Neural cell (in vitro differentiated cells): Measurements from ENCODE around the gene ANKIB1. TPM values are rescaled to one million over a fixed set of nuclear protein-coding genes. Genes with fewer than 3 reads are reported as not detected.

Experiments used
- H2AFZ ChIP-seq: fragments of 200-600, 300-800 bp; sonication (generic), shearing (Covaris generic); 2 replicates; pipeline ENCODE4 v1.6.0; 2014; ENCODE audit warnings: low read depth, mild to moderate bottlenecking, antibody characterized with exemption, low read length, moderate library complexity
- H3F3A ChIP-seq: fragments of 200-600 bp; shearing (Covaris generic); 2 replicates; pipeline ENCODE4 v1.6.1; 2016; ENCODE audit warnings: mild to moderate bottlenecking, moderate library complexity, mixed read lengths, antibody characterized with exemption, low read length; ENCODE audit not compliant: insufficient read depth, poor library complexity, severe bottlenecking
- H3K27ac ChIP-seq: fragments of 200-600, 300-800 bp; sonication (generic), shearing (Covaris generic); 2 replicates; pipeline ENCODE4 v1.5.1; 2014; ENCODE audit warnings: mild to moderate bottlenecking, low read length, moderate library complexity
- H3K27me3 ChIP-seq: fragments of 300-800, 200-600 bp; sonication (generic), shearing (Covaris generic); 2 replicates; pipeline ENCODE4 v1.6.0; 2014; ENCODE audit warnings: mild to moderate bottlenecking, low read depth, low read length, moderate library complexity; ENCODE audit not compliant: insufficient read depth
- H3K36me3 ChIP-seq: fragments of 300-800, 200-600 bp; sonication (generic), shearing (Covaris generic); 2 replicates; pipeline ENCODE4 v1.5.1; 2014; ENCODE audit warnings: mild to moderate bottlenecking, antibody characterized with exemption, low read length, moderate library complexity; ENCODE audit not compliant: insufficient read depth
- H3K4me2 ChIP-seq: fragments of 300-800, 200-600 bp; sonication (generic), shearing (Covaris generic); 2 replicates; pipeline ENCODE4 v1.6.0; 2014; ENCODE audit warnings: mild to moderate bottlenecking, low read length
- H3K4me3 ChIP-seq: fragments of 300-800, 200-600 bp; sonication (generic), shearing (Covaris generic); 2 replicates; pipeline ENCODE4 v1.5.1; 2014; ENCODE audit warnings: mild to moderate bottlenecking, low read length, moderate library complexity
- H3K79me2 ChIP-seq: fragments of 200-600 bp; shearing (Covaris generic); replicated peaks from 2 replicates; pipeline ENCODE4 v1.6.0; 2014; ENCODE audit warnings: mild to moderate bottlenecking, low read length, moderate library complexity; ENCODE audit not compliant: insufficient read depth
- H3K9ac ChIP-seq: fragments of 300-800, 200-600 bp; sonication (generic), shearing (Covaris generic); 2 replicates; pipeline ENCODE4 v1.6.1; 2016; ENCODE audit warnings: mild to moderate bottlenecking, low read length, mixed read lengths
- H3K9me2 ChIP-seq: fragments of 200-600 bp; shearing (Covaris generic); 2 replicates; pipeline ENCODE4 v1.6.1; 2016; ENCODE audit warnings: mild to moderate bottlenecking, low read length, mixed read lengths; ENCODE audit not compliant: insufficient read depth
- H3K9me3 ChIP-seq: fragments of 200-600, 300-800 bp; sonication (generic), shearing (Covaris generic); 2 replicates; pipeline ENCODE4 v1.6.1; 2016; ENCODE audit warnings: mild to moderate bottlenecking, mixed run types, low read length, moderate library complexity, mixed read lengths
- H4K20me1 ChIP-seq: fragments of 200-600 bp; shearing (Covaris generic); 2 replicates; pipeline ENCODE4 v1.6.1; 2016; ENCODE audit warnings: mild to moderate bottlenecking, mixed run types; ENCODE audit not compliant: insufficient read depth
- CTCF ChIP-seq: fragments of 450-650 bp; IDR thresholded peaks from 2 replicates; pipeline ENCODE4 v1.5.1; 2014; ENCODE audit warnings: antibody characterized with exemption, mild to moderate bottlenecking, moderate library complexity; ENCODE audit not compliant: poor library complexity, severe bottlenecking
- EP300 ChIP-seq: fragments of 450-650 bp; conservative IDR thresholded peaks from 2 replicates; pipeline ENCODE4 v1.6.1; 2014; ENCODE audit warnings: antibody characterized with exemption, mild to moderate bottlenecking, moderate library complexity; ENCODE audit not compliant: poor library complexity, severe bottlenecking
- EZH2 ChIP-seq: fragments of 200-600, 300-800 bp; shearing (Covaris generic), sonication (generic); IDR thresholded peaks from 2 replicates; pipeline ENCODE4 v1.6.1; 2014; ENCODE audit warnings: antibody characterized with exemption, low read length, borderline replicate concordance, mild to moderate bottlenecking; ENCODE audit not compliant: insufficient read depth, poor library complexity, severe bottlenecking
- MXI1 ChIP-seq: fragments of 450-650 bp; conservative IDR thresholded peaks from 2 replicates; pipeline ENCODE4 v1.6.1; 2014; ENCODE audit warnings: antibody characterized with exemption, mild to moderate bottlenecking; ENCODE audit not compliant: poor library complexity, severe bottlenecking
- POLR2AphosphoS5 ChIP-seq: IDR thresholded peaks from 2 replicates; pipeline ENCODE4 v1.6.1; 2012
- RAD21 ChIP-seq: fragments of 450-650 bp; conservative IDR thresholded peaks from 2 replicates; pipeline ENCODE4 v1.6.1; 2014; ENCODE audit warnings: antibody characterized with exemption, mild to moderate bottlenecking, moderate library complexity
- REST ChIP-seq: IDR thresholded peaks from 2 replicates; pipeline ENCODE4 v1.6.1; 2012; ENCODE audit warnings: borderline replicate concordance
- SMC3 ChIP-seq: fragments of 450-650 bp; conservative IDR thresholded peaks from 2 replicates; pipeline ENCODE4 v1.6.1; 2014; ENCODE audit warnings: antibody characterized with exemption, mild to moderate bottlenecking, moderate library complexity; ENCODE audit not compliant: poor library complexity
- TAF1 ChIP-seq: IDR thresholded peaks from 2 replicates; pipeline ENCODE4 v1.6.1; 2012; ENCODE audit warnings: low read depth
- polyA plus RNA-seq: library from polyadenylated mRNA; depleted of rRNA; stranded (reverse); fragments of >200 nt; gene quantifications from 2 replicates; pipeline ENCODE4 v1.2.3, GENCODE V29; 2014

The ANKIB1 gene
- polyA plus RNA-seq, 1 donor from 2014 or later: 83.0 TPM

- no peaks in the 10 kb centered on the region for H3F3A ChIP-seq
- no peaks in the 10 kb centered on the region for H4K20me1 ChIP-seq
- TF ChIP-seq EP300: no peak
- TF ChIP-seq CTCF: no peak
- no peak for TF ChIP-seq SMC3
- no peak for TF ChIP-seq REST
- TF ChIP-seq TAF1: no peak
- no peak for TF ChIP-seq RAD21
- no peak overlapping the region for H3K4me3 ChIP-seq
- H3K9me3 ChIP-seq: no peaks in the 10 kb centered on the region
- no peaks in the 10 kb centered on the region for H3K36me3 ChIP-seq
- no peak overlapping the region for H3K9ac ChIP-seq
- no peaks in the 10 kb centered on the region for H3K79me2 ChIP-seq
- no peak overlapping the region for H3K4me2 ChIP-seq
- no peak overlapping the region for H2AFZ ChIP-seq
- no peaks in the 10 kb centered on the region for H3K27me3 ChIP-seq
- H3K9me2 ChIP-seq: no peaks in the 10 kb centered on the region
- H3K27ac ChIP-seq: no peak overlapping the region
Measured at GRCh38 chr7:92425311-92425947, 179.7 kb downstream of the ANKIB1 start.

- no peaks in the 10 kb centered on the region for H3K27me3 ChIP-seq
- no peaks in the 10 kb centered on the region for H3K36me3 ChIP-seq
- H3K9me2 ChIP-seq: no peaks in the 10 kb centered on the region
- H3K4me3 ChIP-seq: no peak overlapping the region
- no peaks in the 10 kb centered on the region for H4K20me1 ChIP-seq
- no peaks in the 10 kb centered on the region for H3K79me2 ChIP-seq
- no peak overlapping the region for H3K9ac ChIP-seq
- no peak overlapping the region for H3K27ac ChIP-seq
- TF ChIP-seq EZH2: no peak
- no peak for TF ChIP-seq EP300
- no peak for TF ChIP-seq TAF1
- TF ChIP-seq POLR2AphosphoS5: no peak
- TF ChIP-seq MXI1: no peak
- TF ChIP-seq RAD21: no peak
- TF ChIP-seq CTCF: no peak
- no peak for TF ChIP-seq SMC3
- no peak for TF ChIP-seq REST
- H3K9me3 ChIP-seq: no peaks in the 10 kb centered on the region
- no peak overlapping the region for H3K4me2 ChIP-seq
- no peak overlapping the region for H2AFZ ChIP-seq
- no peaks in the 10 kb centered on the region for H3F3A ChIP-seq
Measured at GRCh38 chr7:92427193-92427592, 181.4 kb downstream of the ANKIB1 start.
